ENCODE data around the gene B4GALT4.

GRCh38 chr3:119245778-119246177 is 5.1 kb upstream of the B4GALT4 start:
- TF ChIP-seq, protein P1, sequence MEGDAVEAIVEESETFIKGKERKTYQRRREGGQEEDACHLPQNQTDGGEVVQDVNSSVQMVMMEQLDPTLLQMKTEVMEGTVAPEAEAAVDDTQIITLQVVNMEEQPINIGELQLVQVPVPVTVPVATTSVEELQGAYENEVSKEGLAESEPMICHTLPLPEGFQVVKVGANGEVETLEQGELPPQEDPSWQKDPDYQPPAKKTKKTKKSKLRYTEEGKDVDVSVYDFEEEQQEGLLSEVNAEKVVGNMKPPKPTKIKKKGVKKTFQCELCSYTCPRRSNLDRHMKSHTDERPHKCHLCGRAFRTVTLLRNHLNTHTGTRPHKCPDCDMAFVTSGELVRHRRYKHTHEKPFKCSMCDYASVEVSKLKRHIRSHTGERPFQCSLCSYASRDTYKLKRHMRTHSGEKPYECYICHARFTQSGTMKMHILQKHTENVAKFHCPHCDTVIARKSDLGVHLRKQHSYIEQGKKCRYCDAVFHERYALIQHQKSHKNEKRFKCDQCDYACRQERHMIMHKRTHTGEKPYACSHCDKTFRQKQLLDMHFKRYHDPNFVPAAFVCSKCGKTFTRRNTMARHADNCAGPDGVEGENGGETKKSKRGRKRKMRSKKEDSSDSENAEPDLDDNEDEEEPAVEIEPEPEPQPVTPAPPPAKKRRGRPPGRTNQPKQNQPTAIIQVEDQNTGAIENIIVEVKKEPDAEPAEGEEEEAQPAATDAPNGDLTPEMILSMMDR (conservative IDR thresholded peaks at IDR 0.05; ENCODE audit: low read depth, low read length), result no peak
- no peak for TF ChIP-seq EZH2 (IDR thresholded peaks at IDR 0.05; ENCODE audit: low read length, unreplicated experiment)
